Vagina (tissue), 2 donors: Measurements from ENCODE around the gene NABP1.

Experiments used
- CTCF ChIP-seq, 3 experiments: fragments of 450-650 bp in 2 of 3; fragments of 200-600 bp in 1 of 3; sonication (generic) in 1 of 3; IDR thresholded peaks; one replicate each; pipeline ENCODE4 v1.5.1; 2017 to 2019; ENCODE audit warnings: antibody characterized with exemption in 3 of 3, mild to moderate bottlenecking in 2 of 3, moderate library complexity in 2 of 3
- POLR2A ChIP-seq, 2 donors: fragments of 450-650 bp; IDR thresholded peaks; one replicate each; pipeline ENCODE4 v1.6.1; 2017; ENCODE audit warnings: antibody characterized with exemption in 2 of 2, mild to moderate bottlenecking in 2 of 2, moderate library complexity in 2 of 2
- POLR2AphosphoS5 ChIP-seq, 2 donors: sonication (generic); formaldehyde crosslinking; IDR thresholded peaks; one replicate each; pipeline ENCODE4 v1.9.0; 2017; ENCODE audit warnings: antibody characterized with exemption in 2 of 2, mild to moderate bottlenecking in 2 of 2, low read depth in 1 of 2; ENCODE audit not compliant: insufficient read depth in 1 of 2

GRCh38 chr2:191724015-191724414, 46.1 kb downstream of the NABP1 start:
- TF ChIP-seq CTCF (IDR thresholded peaks at IDR 0.05) (no peak), POLR2AphosphoS5 (IDR thresholded peaks at IDR 0.05; ENCODE audit: insufficient read depth in 1 of 2, low read depth in 1 of 2) (no peak), POLR2A (IDR thresholded peaks at IDR 0.05) (no peak)
